HG03571 (cell line): ENCODE measurements around the gene TCAP.
"Not testable (repeated sequence)": the region's sequence is repeated elsewhere in the genome, so short reads cannot be mapped to it uniquely, and the experiment has no call there.

ENCODE experiments used
- ATAC-seq: cut with Tn5 transposase; IDR thresholded peaks from one replicate; pipeline ENCODE4 v1.9.1; 2021; ENCODE audit not compliant: unreplicated experiment

TCAP gene

DNA sequence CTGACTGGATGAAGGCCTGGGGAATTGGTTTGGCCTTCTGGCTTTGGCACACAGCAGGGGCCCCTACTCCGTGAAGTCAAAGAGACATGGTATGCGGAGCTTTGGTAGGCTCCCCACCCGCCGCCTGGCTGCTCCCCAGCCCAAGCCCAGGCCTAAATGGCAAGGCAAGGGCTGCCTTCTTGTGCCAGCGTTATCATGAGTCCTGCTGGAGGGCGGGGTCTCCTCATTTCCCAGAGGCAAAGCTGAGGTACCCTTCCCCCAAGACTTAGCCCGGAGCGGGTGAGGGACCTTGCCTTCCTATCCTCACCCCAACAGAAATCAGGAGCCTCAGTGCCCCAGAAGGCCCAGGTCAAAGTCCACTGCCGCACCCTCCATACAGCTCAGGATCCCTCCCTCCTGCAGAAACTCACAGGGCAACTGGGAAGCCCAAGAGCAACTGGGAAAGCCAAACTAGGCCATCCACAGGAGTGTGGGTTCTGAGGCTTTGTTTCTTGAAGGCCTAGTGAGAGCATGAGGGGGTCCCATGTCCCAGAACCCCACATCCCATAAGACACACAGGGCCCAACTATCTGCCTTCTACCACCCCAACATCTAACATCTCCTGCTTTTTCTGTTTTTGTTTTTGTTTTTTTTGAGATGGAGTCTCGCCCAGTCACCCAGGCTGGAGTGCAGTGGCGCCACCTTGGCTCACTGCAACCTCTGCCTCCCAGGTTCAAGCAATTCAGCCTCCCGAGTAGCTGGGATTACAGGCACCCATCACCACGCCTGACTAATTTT, 13.4 kb downstream of the TCAP start:
- no peak for ATAC-seq

GRCh38 chr17:39679521-39680192, 14.5 kb downstream of the TCAP start:
- no peak for ATAC-seq

DNA sequence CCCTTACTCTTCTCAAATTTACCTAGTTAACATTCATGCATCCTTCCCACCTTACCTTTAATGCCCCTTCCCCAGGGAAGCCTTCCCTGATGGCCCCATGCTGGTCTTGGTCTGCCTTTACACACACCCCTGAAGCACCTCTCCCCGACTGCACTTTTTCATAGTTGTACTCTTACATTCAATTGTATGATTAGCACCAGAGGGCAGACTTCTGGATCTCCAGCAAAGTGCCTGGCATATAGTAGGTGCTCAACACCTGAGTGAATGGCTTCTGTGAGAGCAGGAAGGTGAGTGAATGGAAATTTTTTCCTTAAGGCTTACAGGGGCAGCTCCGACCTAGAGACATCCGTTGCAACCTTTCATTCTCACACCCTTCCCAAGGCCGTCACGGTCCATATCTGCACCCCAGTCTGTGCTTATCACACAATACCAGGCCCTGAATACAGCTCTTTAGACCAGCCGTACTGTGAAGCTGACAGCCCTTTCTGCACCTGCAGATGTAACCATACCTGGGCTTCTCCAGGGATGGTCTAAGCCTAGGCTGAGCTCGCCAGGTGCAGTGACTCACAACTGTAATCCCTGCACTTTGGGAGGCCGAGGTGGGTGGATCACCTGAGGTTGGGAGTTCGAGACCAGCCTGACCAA, 18.3 kb downstream of the TCAP start:
- ATAC-seq, result no peak

GRCh38 chr17:39684369-39685192, 19.4 kb downstream of the TCAP start:
- no peak for ATAC-seq

GRCh38 chr17:39687101-39687545, 22.0 kb downstream of the TCAP start:
- ATAC-seq, result no peak

DNA sequence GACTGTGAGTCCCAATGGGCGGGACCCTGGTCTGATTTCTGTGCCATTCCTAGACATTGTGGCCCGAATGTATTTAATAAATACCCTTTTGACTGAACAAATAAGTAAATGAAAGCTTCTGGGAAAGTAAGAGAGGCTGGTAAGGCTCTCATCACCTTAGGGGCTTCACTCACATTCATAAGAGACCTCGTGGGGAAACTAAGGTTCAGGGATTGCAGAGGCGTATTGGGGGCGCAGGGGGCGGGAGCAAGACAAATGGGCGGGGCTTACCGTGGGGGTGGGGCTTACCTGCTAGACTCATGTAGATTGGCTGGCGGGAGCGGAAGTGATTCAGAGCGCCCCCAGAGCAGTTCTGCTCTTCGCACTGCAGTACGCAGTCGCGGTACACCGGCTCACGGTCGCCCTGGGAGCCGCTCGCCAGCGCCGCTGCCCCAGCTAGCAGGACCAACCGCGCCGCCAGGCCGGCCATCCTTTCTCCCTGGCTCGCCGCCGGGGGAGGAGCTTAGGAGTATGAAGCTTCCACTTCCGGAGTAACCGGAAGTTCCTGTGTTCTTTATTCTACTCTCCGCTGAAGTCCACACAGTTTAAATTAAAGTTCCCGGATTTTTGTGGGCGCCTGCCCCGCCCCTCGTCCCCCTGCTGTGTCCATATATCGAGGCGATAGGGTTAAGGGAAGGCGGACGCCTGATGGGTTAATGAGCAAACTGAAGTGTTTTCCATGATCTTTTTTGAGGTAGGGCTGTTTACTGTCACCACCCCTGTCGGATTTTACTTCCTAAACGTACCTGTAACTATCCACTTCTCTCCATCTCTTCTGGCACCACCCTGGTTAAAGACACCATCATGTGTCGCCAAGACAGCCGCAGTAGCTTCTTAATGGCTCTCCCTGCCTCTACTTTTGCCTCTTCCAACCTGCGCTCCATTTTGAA, 22.7 kb downstream of the TCAP start, which contains the start of gene PGAP3:
Gene PGAP3, minus strand, starts transcription at position 512 of the 929 bp plus-strand sequence. Its CDS starts 43 bp downstream, at position 469.
- peak; percentile 89 for ATAC-seq

DNA sequence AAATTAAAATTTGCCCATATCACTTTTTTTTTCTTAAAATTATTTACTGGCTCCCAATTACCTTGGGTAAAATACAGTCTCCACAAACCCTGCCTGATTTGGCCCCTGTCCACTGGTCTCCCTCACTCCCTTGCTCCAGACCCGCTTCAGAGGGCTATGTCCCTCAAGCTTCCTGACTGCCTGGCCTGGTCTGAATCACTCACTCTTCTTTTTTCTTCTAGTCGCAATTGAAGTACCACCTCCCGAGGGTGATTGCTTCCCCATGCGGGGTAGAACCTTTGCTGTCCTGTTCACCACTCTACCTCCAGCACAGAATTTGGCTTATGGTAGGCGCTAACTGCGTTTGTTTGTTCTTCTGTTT, 23.3 kb downstream of the TCAP start:
- ATAC-seq, result no peak

GRCh38 chr17:39688945-39689344, 23.8 kb downstream of the TCAP start:
- ATAC-seq, result no peak

GRCh38 chr17:39694593-39694992, 29.4 kb downstream of the TCAP start:
- ATAC-seq, result no peak

- no peak for ATAC-seq
These were observed 29.9 kb downstream of the TCAP start for GRCh38 chr17:39695089-39695474.

- ATAC-seq, result no peak
These were observed 31.6 kb downstream of the TCAP start for GRCh38 chr17:39696731-39697130.

GRCh38 chr17:39697961-39698360, 32.8 kb downstream of the TCAP start:
- no peak for ATAC-seq

GRCh38 chr17:39699157-39699817, 34.1 kb downstream of the TCAP start:
- ATAC-seq, result not testable (repeated sequence)

GRCh38 chr17:39699818-39700147, 34.6 kb downstream of the TCAP start, which contains the start of gene ERBB2:
Gene ERBB2, plus strand, starts transcription at chr17:39700064. Its CDS starts 175 bp downstream, at chr17:39700239.
- no peak for ATAC-seq

GRCh38 chr17:39700148-39700987, 35.2 kb downstream of the TCAP start:
- ATAC-seq, result no peak

DNA sequence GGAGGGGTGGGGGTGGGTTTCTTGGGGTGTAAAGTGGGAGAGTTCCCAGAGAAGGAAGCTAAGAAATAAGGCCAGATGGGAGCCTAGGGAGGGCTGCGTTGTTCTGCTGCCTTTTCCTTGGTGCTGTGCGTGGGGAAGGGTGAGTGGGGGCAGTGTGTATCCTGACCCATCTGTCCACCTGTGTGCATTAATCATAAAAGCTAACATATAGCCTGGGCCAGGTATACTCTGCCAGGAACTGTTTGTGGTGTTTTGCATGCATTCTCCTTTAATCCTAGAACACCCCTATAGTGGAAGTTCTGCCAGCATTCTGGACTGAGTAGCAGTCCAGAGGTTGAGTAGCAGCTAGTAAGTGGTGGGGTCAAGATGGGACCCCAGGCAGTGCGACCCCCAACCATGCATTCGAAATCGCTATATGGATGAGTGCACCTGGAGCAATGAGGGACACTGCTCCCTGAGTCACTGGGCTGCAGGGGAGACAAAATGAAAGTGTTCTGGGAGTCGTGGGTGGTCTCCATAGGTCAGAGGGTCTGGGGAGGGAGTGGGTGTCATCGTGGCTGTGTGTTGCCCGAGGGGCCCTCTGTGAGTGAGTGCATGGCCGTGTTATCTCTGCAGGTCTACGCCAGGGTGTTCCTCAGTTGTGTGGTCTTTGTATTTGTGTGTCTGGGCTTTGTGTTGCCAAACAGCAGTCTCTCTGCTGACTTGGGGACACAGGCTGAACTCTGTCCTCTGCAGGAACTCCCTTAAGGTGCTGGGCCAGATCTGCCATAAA, 36.0 kb downstream of the TCAP start:
- ATAC-seq, result no peak

- no peak for ATAC-seq
These were observed 36.8 kb downstream of the TCAP start for GRCh38 chr17:39701784-39702422.
